IMR-90 (cell line): ENCODE results near the gene PLAAT1. TPM values are rescaled to one million over a fixed set of nuclear protein-coding genes. Genes with fewer than 3 reads are reported as not detected.

Experiments
- ATAC-seq: fragments of 200-7000 bp; cut with Tn5 transposase; 2 replicates; pipeline ENCODE4 v1.9.1; 2020; ENCODE audit warnings: low read depth, mild to moderate bottlenecking, moderate library complexity
- BruUV-seq: library from RNA; stranded (reverse); fragments of 400-500 nt; replicated peaks from 2 replicates; lab custom pipeline; 2021; lab: Mats Ljungman, UMichigan
- CTCF ChIA-PET: fragments of 300-600 bp; formaldehyde crosslinking; extraction: SDS; loops from one replicate; lab custom pipeline; 2021; ENCODE audit warnings: antibody characterized with exemption; lab: Yijun Ruan, JAX
- POLR2A ChIA-PET: fragments of 300-600 bp; sonication (Branson Sonifier 250); formaldehyde crosslinking; loops from one replicate; lab custom pipeline; 2022; ENCODE audit warnings: antibody characterized with exemption; ENCODE audit not compliant: unreplicated experiment; lab: Charles Lee
- DNase-seq: peaks from one replicate; pipeline ENCODE4 v3.0.0; 2013
- H2AFZ ChIP-seq: replicated peaks from 2 replicates; pipeline ENCODE3; 2013; ENCODE audit warnings: low read length, mild to moderate bottlenecking; ENCODE audit not compliant: poor library complexity
- H2AK5ac ChIP-seq: 2 replicates; pipeline ENCODE4 v1.6.1; 2013; ENCODE audit warnings: low read depth, low read length, inconsistent platforms
- H2AK9ac ChIP-seq: replicated peaks from 2 replicates; pipeline ENCODE3; 2013; ENCODE audit warnings: mild to moderate bottlenecking, low read depth, low read length, moderate library complexity; ENCODE audit not compliant: poor library complexity
- H2BK120ac ChIP-seq: 2 replicates; pipeline ENCODE4 v1.6.1; 2013; ENCODE audit warnings: low read depth, low read length, inconsistent platforms
- H2BK15ac ChIP-seq: 3 replicates; pipeline ENCODE4 v1.6.1; 2013; ENCODE audit warnings: low read depth, low read length, inconsistent platforms
- H2BK20ac ChIP-seq: 2 replicates; pipeline ENCODE4 v1.6.1; 2013; ENCODE audit warnings: low read depth, mild to moderate bottlenecking, inconsistent platforms, low read length, moderate library complexity
- H2BK5ac ChIP-seq: 2 replicates; pipeline ENCODE4 v1.6.1; 2013; ENCODE audit warnings: mild to moderate bottlenecking, low read depth, low read length, inconsistent platforms; ENCODE audit not compliant: poor library complexity, severe bottlenecking
- H3K14ac ChIP-seq: replicated peaks from 2 replicates; pipeline ENCODE4 v1.6.1; 2013; ENCODE audit warnings: low read depth, low read length, inconsistent platforms
- H3K18ac ChIP-seq: 2 replicates; pipeline ENCODE4 v1.6.1; 2013; ENCODE audit warnings: low read depth, low read length, control low read depth
- H3K23ac ChIP-seq: 2 replicates; pipeline ENCODE4 v1.6.1; 2013; ENCODE audit warnings: low read depth, low read length, inconsistent platforms
- H3K27ac ChIP-seq: 2 replicates; pipeline ENCODE4 v1.5.1; 2013; ENCODE audit warnings: mild to moderate bottlenecking, control low read depth, low read length; ENCODE audit not compliant: insufficient read depth
- H3K27me3 ChIP-seq: 2 replicates; pipeline ENCODE4 v1.6.1; 2013; ENCODE audit warnings: low read length; ENCODE audit not compliant: control insufficient read depth, insufficient read depth
- H3K36me3 ChIP-seq: 2 replicates; pipeline ENCODE4 v1.6.1; 2013; ENCODE audit warnings: low read length, mixed read lengths; ENCODE audit not compliant: control insufficient read depth, insufficient read depth
- H3K4ac ChIP-seq: 2 replicates; pipeline ENCODE4 v1.6.1; 2013; ENCODE audit warnings: low read depth, low read length, inconsistent platforms
- H3K4me1 ChIP-seq: 2 replicates; pipeline ENCODE4 v1.6.1; 2013; ENCODE audit warnings: low read length, mixed read lengths; ENCODE audit not compliant: control insufficient read depth, insufficient read depth
- H3K4me2 ChIP-seq: 2 replicates; pipeline ENCODE4 v1.6.1; 2013; ENCODE audit warnings: low read depth, mild to moderate bottlenecking, control low read depth, low read length, moderate library complexity
- H3K4me3 ChIP-seq: 2 replicates; pipeline ENCODE4 v1.5.1; 2013; ENCODE audit warnings: low read depth, mild to moderate bottlenecking, control low read depth, low read length, moderate library complexity; ENCODE audit not compliant: insufficient read depth
- H3K56ac ChIP-seq: 2 replicates; pipeline ENCODE4 v1.6.1; 2013; ENCODE audit warnings: low read length, inconsistent platforms; ENCODE audit not compliant: insufficient read depth; ENCODE audit errors: extremely low read depth
- H3K79me1 ChIP-seq, 2 experiments: 2 replicates each; pipeline ENCODE4 v1.6.1; 2013; ENCODE audit warnings: low read length in 2 of 2, inconsistent platforms in 1 of 2, low read depth in 1 of 2
- H3K9ac ChIP-seq: 2 replicates; pipeline ENCODE4 v1.6.1; 2013; ENCODE audit warnings: low read depth, low read length, control low read depth
- H3K9me1 ChIP-seq: 2 replicates; pipeline ENCODE4 v1.6.1; 2013; ENCODE audit warnings: low read length, inconsistent platforms; ENCODE audit not compliant: insufficient read depth
- H3K9me3 ChIP-seq: 2 replicates; pipeline ENCODE4 v1.6.1; 2013; ENCODE audit warnings: low read length; ENCODE audit not compliant: control insufficient read depth, insufficient read depth
- H4K20me1 ChIP-seq: 2 replicates; pipeline ENCODE4 v1.6.1; 2013; ENCODE audit warnings: low read length, inconsistent platforms; ENCODE audit not compliant: insufficient read depth
- H4K5ac ChIP-seq: 2 replicates; pipeline ENCODE4 v1.6.1; 2013; ENCODE audit warnings: mild to moderate bottlenecking, low read depth, low read length, control low read depth
- H4K8ac ChIP-seq, 2 experiments: 2 replicates each; pipeline ENCODE4 v1.6.1; 2013; ENCODE audit warnings: low read depth in 2 of 2, low read length in 2 of 2, control low read depth in 1 of 2, inconsistent platforms in 1 of 2
- H4K91ac ChIP-seq: 2 replicates; pipeline ENCODE4 v1.6.1; 2013; ENCODE audit warnings: low read depth, low read length, inconsistent platforms; ENCODE audit not compliant: insufficient read depth
- CHD1 ChIP-seq: IDR thresholded peaks from 2 replicates; pipeline ENCODE4 v1.6.1; 2012; ENCODE audit warnings: low read depth, low read length, improper control_type of control experiment
- MAZ ChIP-seq: IDR thresholded peaks from 2 replicates; pipeline ENCODE4 v1.6.1; 2012; ENCODE audit warnings: low read depth, mild to moderate bottlenecking, low read length, improper control_type of control experiment, moderate library complexity, borderline replicate concordance
- POLR2A ChIP-seq: IDR thresholded peaks from 2 replicates; pipeline ENCODE4 v1.6.1; 2012; ENCODE audit warnings: mild to moderate bottlenecking, low read depth, low read length
- SMC3 ChIP-seq: fragments of 150-350 bp; IDR thresholded peaks from 2 replicates; pipeline ENCODE4 v1.6.1; 2016; ENCODE audit warnings: low read depth, mild to moderate bottlenecking, antibody characterized with exemption, low read length, moderate library complexity
- WGBS, 2 experiments: methylation state at CpG; one replicate each; pipeline versions ENCODE4 v1.1.5 to v1.1.7; 2013; ENCODE audit warnings: missing lambda C conversion rate in 2 of 2; ENCODE audit not compliant: insufficient read length in 1 of 2; ENCODE audit errors: extremely low coverage in 2 of 2; 5-methylcytosine and 5-hydroxymethylcytosine counted together
- dilution Hi-C: fragments of 300-500 bp; cut with HindIII; formaldehyde crosslinking; loops from one replicate; pipeline ENCODE4 v1.14.3; 2018; ENCODE audit warnings: low sequenced_read_pairs; ENCODE audit not compliant: unreplicated experiment
- in situ Hi-C: fragments of 300-500 bp; cut with MboI; formaldehyde crosslinking; loops from 3 replicates; pipeline ENCODE4 v1.14.3; 2019; ENCODE audit warnings: low sequenced_read_pairs, inconsistent platforms, mixed read lengths
- intact Hi-C: fragments of 100-400 bp; cut with micrococcal nuclease; formaldehyde crosslinking; loops from 2 replicates; pipeline ENCODE4 v1.10.0; 2022
- polyA plus RNA-seq, 3 experiments: library from polyadenylated mRNA; depleted of rRNA; stranded (reverse); fragments of >200 nt; gene quantifications; 2 replicates each; pipeline ENCODE4 v1.2.3, GENCODE V29; 2012; ENCODE audit warnings: low replicate concordance in 1 of 3
- total RNA-seq: library from RNA; depleted of rRNA; stranded (reverse); fragments of >200 nt; gene quantifications from 2 replicates; pipeline ENCODE4 v1.2.3, GENCODE V29; 2012

Gene PLAAT1
- total and polyA plus RNA-seq, 2 of the 4 experiments (the other 2 are of a cell fraction) = 0.54 to 0.68 TPM

- Histone ChIP-seq H2AFZ (no peak overlapping the region), H3K18ac (no peak overlapping the region), H2BK20ac (no peak overlapping the region), H3K79me1 (no peaks in the 10 kb centered on the region), H3K9me3 (no peaks in the 10 kb centered on the region), H3K36me3 (no peaks in the 10 kb centered on the region), H3K9ac (no peak overlapping the region), H4K8ac (no peak overlapping the region), H4K5ac (no peak overlapping the region), H3K4ac (no peak overlapping the region), H3K4me2 (no peak overlapping the region), H2BK120ac (no peak overlapping the region), H4K91ac (no peak overlapping the region), H2AK5ac (no peak overlapping the region), H4K20me1 (no peaks in the 10 kb centered on the region), H3K9me1 (no peaks in the 10 kb centered on the region), H2AK9ac (no peak overlapping the region), H3K4me3 (no peak overlapping the region), H3K56ac (no peak overlapping the region), H3K27ac (no peak overlapping the region), H2BK5ac (no peak overlapping the region), H3K27me3 (no peaks in the 10 kb centered on the region), H3K14ac (no peak overlapping the region), H2BK15ac (no peak overlapping the region), H3K23ac (no peak overlapping the region), H3K4me1 (no peaks in the 10 kb centered on the region)
- no TSS peak for BruUV-seq
- in situ Hi-C loops = no loop called here
- ATAC-seq (no peak), DNase-seq (no peak)
- dilution Hi-C loops = no loop called here
- POLR2A ChIA-PET = no interaction called here
- TF ChIP-seq SMC3 (no peak), CHD1 (no peak), POLR2A (no peak), MAZ (no peak)
- CTCF ChIA-PET = no interaction called here
- intact Hi-C loops = no loop called here
- 80% methylated on average over 1 of the region's 1 CpG; no CpG with 5 or more reads in 1 of the 2 experiments for WGBS, 2 experiments
These were observed 64.3 kb downstream of the PLAAT1 start for GRCh38 chr3:193305356-193305755.
